GM23338 (cell line): Measurements from ENCODE around the gene NFS1. TPM values are rescaled to one million over a fixed set of nuclear protein-coding genes. Genes with fewer than 3 reads are reported as not detected.

Experiments used
- ATAC-seq: fragments of 200-7000 bp; cut with Tn5 transposase; 3 replicates; pipeline ENCODE4 v1.9.1; 2020
- DNase-seq: peaks from one replicate; pipeline ENCODE4 v3.0.0-alpha.2; 2015; ENCODE audit warnings: low spot score
- H2AFZ ChIP-seq: fragments of 200-600 bp; sonication (generic); 2 replicates; pipeline ENCODE4 v1.8.0; 2016; ENCODE audit warnings: antibody characterized with exemption, mild to moderate bottlenecking, moderate library complexity
- H3F3A ChIP-seq: fragments of 200-600 bp; sonication (generic); replicated peaks from 2 replicates; pipeline ENCODE4 v1.8.0; 2017; ENCODE audit warnings: antibody characterized with exemption, mixed run types, low read depth
- H3K27ac ChIP-seq: fragments of 200-600 bp; sonication (generic); 2 replicates; pipeline ENCODE4 v1.6.1; 2016; ENCODE audit warnings: low read depth
- H3K27me3 ChIP-seq: fragments of 200-600 bp; sonication (generic); 2 replicates; pipeline ENCODE4 v1.8.0; 2016; ENCODE audit warnings: mild to moderate bottlenecking, mixed run types, moderate library complexity; ENCODE audit not compliant: insufficient read depth
- H3K36me3 ChIP-seq: fragments of 200-600 bp; sonication (generic); 2 replicates; pipeline ENCODE4 v1.8.0; 2016; ENCODE audit warnings: mild to moderate bottlenecking; ENCODE audit not compliant: insufficient read depth
- H3K4me1 ChIP-seq: fragments of 200-600 bp; sonication (generic); 2 replicates; pipeline ENCODE4 v1.8.0; 2016; ENCODE audit warnings: mild to moderate bottlenecking, moderate library complexity; ENCODE audit not compliant: insufficient read depth
- H3K4me2 ChIP-seq: fragments of 200-600 bp; sonication (generic); 2 replicates; pipeline ENCODE4 v1.7.1; 2017; ENCODE audit warnings: mixed run types
- H3K4me3 ChIP-seq: fragments of 200-600 bp; sonication (generic); 2 replicates; pipeline ENCODE4 v1.6.1; 2016; ENCODE audit warnings: mixed run types
- H3K79me2 ChIP-seq: fragments of 200-600 bp; sonication (generic); replicated peaks from 2 replicates; pipeline ENCODE4 v1.8.0; 2017; ENCODE audit warnings: mild to moderate bottlenecking; ENCODE audit not compliant: insufficient read depth
- H3K9me2 ChIP-seq: fragments of 200-600 bp; sonication (generic); 2 replicates; pipeline ENCODE4 v1.8.0; 2017; ENCODE audit not compliant: insufficient read depth
- H4K20me1 ChIP-seq: fragments of 200-600 bp; sonication (generic); replicated peaks from 2 replicates; pipeline ENCODE4 v1.8.0; 2017; ENCODE audit warnings: mild to moderate bottlenecking; ENCODE audit not compliant: insufficient read depth
- H3K27ac Mint-ChIP-seq: 2 replicates; pipeline ENCODE4 v1.8.0; 2020; ENCODE audit warnings: inconsistent platforms, mild to moderate bottlenecking, moderate library complexity, mixed read lengths
- H3K27me3 Mint-ChIP-seq: 3 replicates; pipeline ENCODE4 v1.8.0; 2022; ENCODE audit warnings: low read depth, mild to moderate bottlenecking, moderate library complexity, mixed read lengths, inconsistent platforms; ENCODE audit not compliant: insufficient read depth, poor library complexity
- H3K36me3 Mint-ChIP-seq: 3 replicates; pipeline ENCODE4 v1.8.0; 2021; ENCODE audit warnings: low read depth, mild to moderate bottlenecking, inconsistent platforms, moderate library complexity, mixed read lengths
- H3K4me1 Mint-ChIP-seq: 3 replicates; pipeline ENCODE4 v1.8.0; 2020; ENCODE audit warnings: mild to moderate bottlenecking, inconsistent platforms, mixed read lengths
- H3K4me3 Mint-ChIP-seq: 3 replicates; pipeline ENCODE4 v1.8.0; 2021; ENCODE audit warnings: moderate library complexity, mild to moderate bottlenecking, inconsistent platforms, mixed read lengths
- H3K9me3 Mint-ChIP-seq: 3 replicates; pipeline ENCODE4 v1.8.0; 2020; ENCODE audit warnings: moderate library complexity, mild to moderate bottlenecking, inconsistent platforms, mixed read lengths
- CTCF ChIP-seq, 2 experiments: fragments of 200-600 bp in 1 of 2; sonication (generic) in 1 of 2; conservative IDR thresholded peaks; 2 replicates each; pipeline versions ENCODE4 v1.5.1 to v1.6.1; 2016 to 2017; ENCODE audit warnings: antibody characterized with exemption in 2 of 2, low read depth in 2 of 2, mild to moderate bottlenecking in 2 of 2, moderate library complexity in 1 of 2
- EZH2 ChIP-seq: fragments of 200-600 bp; sonication (generic); IDR thresholded peaks from one replicate; pipeline ENCODE4 v1.8.0; 2017; ENCODE audit warnings: antibody characterized with exemption, mild to moderate bottlenecking, low read depth; ENCODE audit not compliant: unreplicated experiment
- POLR2AphosphoS5 ChIP-seq: IDR thresholded peaks from 2 replicates; pipeline ENCODE4 v1.6.1; 2016; ENCODE audit warnings: antibody characterized with exemption, low read depth
- STAT1 ChIP-seq: IDR thresholded peaks from one replicate; pipeline ENCODE4 v1.6.1; 2016; ENCODE audit warnings: antibody characterized with exemption; ENCODE audit not compliant: unreplicated experiment
- ZNF114 ChIP-seq: fragments of 250-450 bp; sonication (Bioruptor Pico); IDR thresholded peaks from 2 replicates; pipeline ENCODE4 v1.5.0; 2020; ENCODE audit warnings: mild to moderate bottlenecking, moderate library complexity
- ZNF462 ChIP-seq: fragments of 250-450 bp; sonication (Bioruptor Pico); IDR thresholded peaks from 2 replicates; pipeline ENCODE4 v1.5.0; 2020; ENCODE audit warnings: mild to moderate bottlenecking, moderate library complexity
- polyA plus RNA-seq: library from polyadenylated mRNA; unstranded; fragments of >200 nt; fragmentation: Nextera tagmentation; extraction: Ambion mirVana; gene quantifications from 2 replicates; pipeline ENCODE4 v1.2.1, GENCODE V29; 2016
- total RNA-seq: library from RNA; depleted of rRNA; stranded (reverse); fragments of >200 nt; shearing (Covaris generic); gene quantifications from 2 replicates; pipeline ENCODE4 v1.2.3, GENCODE V29; 2014

NFS1 gene
- total and polyA plus RNA-seq, 2 experiments from 2014 or later, result 22.8 to 35.7 TPM

DNA sequence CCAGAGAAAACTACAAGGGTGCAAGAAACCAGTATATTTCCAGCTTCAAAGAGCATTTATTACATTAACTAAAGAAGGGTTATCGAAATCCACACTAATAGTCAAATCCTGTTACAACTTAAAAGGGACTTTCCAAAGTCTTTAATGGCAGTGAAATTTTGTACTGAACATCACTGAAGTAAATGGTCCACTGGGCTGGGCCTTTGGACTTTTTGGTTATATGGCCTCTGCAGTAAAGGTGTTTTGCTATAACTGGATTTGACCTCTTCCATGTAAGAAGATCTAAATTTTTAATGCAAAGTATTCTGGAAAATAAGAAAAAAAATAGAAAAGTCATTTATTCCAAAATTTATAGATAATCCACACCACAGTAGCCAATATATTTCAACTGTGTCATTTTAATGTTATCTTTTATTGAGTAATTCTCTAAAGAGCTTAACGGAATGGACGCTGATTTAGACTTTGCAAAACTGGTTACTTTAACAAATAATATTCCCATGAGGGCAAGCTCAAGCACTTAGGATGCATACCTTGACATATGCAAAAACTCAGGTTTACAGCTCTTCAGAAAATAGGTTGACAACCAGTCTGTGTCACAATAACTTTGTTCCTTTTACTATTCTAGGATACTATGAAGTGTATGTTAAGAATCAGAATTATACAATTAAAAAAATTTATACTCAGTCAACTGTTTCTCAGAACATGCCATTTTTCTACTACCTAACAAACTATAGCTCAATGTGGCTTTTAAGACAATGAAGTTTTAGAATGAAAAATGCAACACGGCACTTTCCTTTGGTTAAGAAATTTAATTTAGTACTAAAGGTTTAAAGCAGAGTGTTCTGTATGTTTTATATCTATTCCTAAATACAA lies 35.9 kb upstream of the NFS1 start:
- Histone ChIP-seq H3K4me1 (peaks cover 10% of the 10 kb centered on the region), H3K36me3 (peaks cover 91% of the 10 kb centered on the region), H3K79me2 (peaks cover 100% of the 10 kb centered on the region), H3K27ac (no peak overlapping the region), H3F3A (peaks cover 13% of the 10 kb centered on the region; the same call in 1 of the 2 replicates), H3K27me3 (no peaks in the 10 kb centered on the region), H3K4me3 (no peak overlapping the region), H3K9me2 (no peaks in the 10 kb centered on the region), H2AFZ (no peak overlapping the region), H4K20me1 (peaks cover 85% of the 10 kb centered on the region), H3K4me2 (no peak overlapping the region)
- Mint-ChIP-seq H3K36me3 (peaks cover 99% of the 10 kb centered on the region), H3K27me3 (peaks cover 6% of the 10 kb centered on the region), H3K9me3 (no peaks in the 10 kb centered on the region; the same call in 2 of the 3 replicates), H3K4me1 (peaks cover 17% of the 10 kb centered on the region), H3K4me3 (no peak overlapping the region), H3K27ac (no peak overlapping the region)
- TF ChIP-seq CTCF (conservative IDR thresholded peaks at IDR 0.05; ENCODE audit: low read depth in 2 of 2) (no peak), STAT1 (no peak), EZH2 (no peak), ZNF462 (CRISPR knock-in tag) (no peak), POLR2AphosphoS5 (no peak), ZNF114 (CRISPR knock-in tag) (no peak)
- no peak for DNase-seq
- no peak for ATAC-seq
